Heart left ventricle (tissue), 16 donors: ENCODE results near the gene ODAD4. TPM values are rescaled to one million over a fixed set of nuclear protein-coding genes. Genes with fewer than 3 reads are reported as not detected.

Experiments used
- ATAC-seq, 4 donors: fragments of 200-7000 bp; cut with Tn5 transposase; one replicate each; pipeline ENCODE4 v1.9.1; 2020 to 2022; ENCODE audit warnings: moderate library complexity in 4 of 4, mild to moderate bottlenecking in 3 of 4, moderate number of reproducible peaks in 1 of 4
- DNase-seq, 5 donors: peaks; one replicate each; pipeline ENCODE4 v3.0.0-alpha.2; 2020
- H3K27ac ChIP-seq, 12 donors: fragments of 200-600 bp; sonication (generic) in 4 of 12; one replicate each; pipeline versions ENCODE4 v1.5.0 to v1.8.0; 2016 to 2022; ENCODE audit warnings: mild to moderate bottlenecking in 2 of 12
- H3K27me3 ChIP-seq, 9 donors: fragments of 200-600 bp; sonication (generic) in 2 of 9; one replicate each; pipeline versions ENCODE4 v1.5.1 to v1.8.0; 2016 to 2022; ENCODE audit warnings: mild to moderate bottlenecking in 3 of 9
- H3K36me3 ChIP-seq, 9 donors: fragments of 200-600 bp; sonication (generic) in 2 of 9; one replicate each; pipeline versions ENCODE4 v1.5.0 to v1.8.0; 2018 to 2022; ENCODE audit warnings: mild to moderate bottlenecking in 2 of 9
- H3K4me1 ChIP-seq, 12 donors: fragments of 200-600 bp; sonication (generic) in 4 of 12; one replicate each; pipeline versions ENCODE4 v1.5.0 to v1.8.0; 2016 to 2022; ENCODE audit warnings: mild to moderate bottlenecking in 3 of 12
- H3K4me3 ChIP-seq, 12 donors: fragments of 200-600 bp; sonication (generic) in 4 of 12; one replicate each; pipeline versions ENCODE4 v1.5.0 to v1.8.0; 2017 to 2022; ENCODE audit warnings: mild to moderate bottlenecking in 9 of 12, moderate library complexity in 4 of 12
- H3K9me3 ChIP-seq, 12 donors: fragments of 200-600 bp; sonication (generic) in 4 of 12; one replicate each; pipeline versions ENCODE4 v1.5.0 to v1.8.0; 2016 to 2022; ENCODE audit warnings: mild to moderate bottlenecking in 1 of 12
- CTCF ChIP-seq, 12 donors: fragments of 200-600 bp; sonication (generic) in 4 of 12; IDR thresholded peaks; one replicate each; pipeline versions ENCODE4 v1.5.0 to v1.8.0; 2018 to 2022; ENCODE audit warnings: antibody characterized with exemption in 12 of 12, mild to moderate bottlenecking in 5 of 12
- POLR2A ChIP-seq, 2 donors: fragments of 450-650 bp; IDR thresholded peaks; one replicate each; pipeline ENCODE4 v1.6.1; 2017; ENCODE audit warnings: antibody characterized with exemption in 2 of 2, mild to moderate bottlenecking in 2 of 2, moderate library complexity in 2 of 2
- WGBS, 4 donors: extraction: QIAGEN DNeasy Blood & Tissue Kit in 2 of 4; methylation state at CpG; one replicate each; pipeline versions ENCODE4 v1.1.5 to v1.1.7; 2013 to 2018; 5-methylcytosine and 5-hydroxymethylcytosine counted together
- intact Hi-C, 10 donors: fragments of 100-400 bp; cut with DNase I; formaldehyde crosslinking; loops; one replicate each; pipeline versions ENCODE4 v1.11.1 to v1.14.2; 2022
- polyA plus RNA-seq, 2 donors: library from polyadenylated mRNA; stranded (reverse); fragments of 200-250 nt; gene quantifications; one replicate each; pipeline ENCODE4 v1.2.3, GENCODE V29; 2013
- total RNA-seq, 9 donors: library from RNA; depleted of rRNA in 2 of 9; stranded (reverse); fragments of >200 nt in 2 of 9; fragmentation: NEBNext Ultra II Directional in 3 of 9; extraction: Animal tissue kit (Norgen Biotek cat#: 25700) in 3 of 9; gene quantifications; one replicate each; pipeline versions ENCODE4 v1.1.0 to v1.2.4, GENCODE V29; 2016 to 2023
- donor health status: ischemic (EF 13 %, LVEDD 7.1; RV severe dilation, severe dysfunction).
- donor health status: healthy with polysubstance abuse.
- donor health status: DM: no; HTN: yes; CAD: no.
- donor health status: DM: no; HTN: no; CAD: no.
- donor health status: ischemic (EF 25% LVEDD 6.9; RV normal size, moderate dysfunction).
- donor health status: ischemic (EF 25% LVEDD 5.7; RV mildly dilated, moderate dysfunction).
- donor health status: healthy.
- donor health status: DM: yes; HTN: yes; CAD: no.
- donor health status: ischemic (EF 35%, LVEDD 5.7; RV mildly dilated, moderate dysfunction).
- donor health status: nonischemic (EF 11% LVEDD 7.7; RV severe dilation, severe dysfunction).
- donor health status: DM: yes; HTN: yes; CAD: no.
- donor health status: PGD.
- donor health status: ischemic (EF 29% LVEDD 5.4; RV normal size, mild dysfunction).
- donor health status: nonischemic (EF 23%, LVEDD 6.1; RV moderate dilation, normal function).

ODAD4 gene
- total and polyA plus RNA-seq, 11 donors: 0.38 to 1.2 (median 0.73) TPM; not detected in 1

- Histone ChIP-seq H3K36me3 (peaks cover 12 to 100% (median 99%) of the 10 kb centered on the region in 9 donors), H3K27me3 (no peaks in the 10 kb centered on the region), H3K4me1 (no peaks in the 10 kb centered on the region), H3K4me3 (no peak overlapping the region), H3K9me3 (no peaks in the 10 kb centered on the region), H3K27ac (no peak overlapping the region)
- TF ChIP-seq POLR2A (IDR thresholded peaks at IDR 0.05): no peak
- no peak for TF ChIP-seq CTCF (IDR thresholded peaks at IDR 0.05)
- DNase-seq (no peak), ATAC-seq (peak in 1 of 4 donors; percentile 29)
- intact Hi-C loops: loop anchor here in 2 of 10 donors (10.0 kb wide), 3 partner anchors 64 to 154 kb away; partner anchors contain the start of genes FKBP10 (in 1 of the 2), HAP1 (in 1 of the 2) and P3H4 (in 1 of the 2)
- 88 to 93% (median 89%) methylated on average over 5 to 6 of the region's 6 CpGs for WGBS, 4 donors
Measured at GRCh38 chr17:41888332-41888965, 42.0 kb upstream of the ODAD4 start.

GRCh38 chr17:41891135-41892020 is 39.0 kb upstream of the ODAD4 start:
- intact Hi-C loops: loop anchor here in 1 of 10 donors (5.0 kb wide), 1 partner anchor 129 kb away; no protein-coding TSS in a partner anchor
- peaks cover under 1 to 98% (median 90%) of the 10 kb centered on the region in 9 donors for H3K36me3 ChIP-seq
- no peak for ATAC-seq
- no peak overlapping the region for H3K27ac ChIP-seq
- no peak for TF ChIP-seq CTCF (IDR thresholded peaks at IDR 0.05)
- WGBS, 4 donors: 95 to 98% (median 97%) methylated on average over 7 of the region's 7 CpGs
- no peak for DNase-seq
- no peaks in the 10 kb centered on the region for H3K9me3 ChIP-seq
- H3K4me3 ChIP-seq: no peak overlapping the region
- no peaks in the 10 kb centered on the region for H3K27me3 ChIP-seq
- peaks cover 0 to 13% (median 6%) of the 10 kb centered on the region in 12 donors for H3K4me1 ChIP-seq

GRCh38 chr17:41892021-41892376 is 38.4 kb upstream of the ODAD4 start:
- 95 to 96% (median 96%) methylated on average over 4 of the region's 4 CpGs for WGBS, 4 donors
- H3K36me3 ChIP-seq: peaks cover 0 to 98% (median 90%) of the 10 kb centered on the region in 9 donors

More at GRCh38 chr17:41892021-41892376, 38.4 kb upstream of the ODAD4 start:
- Histone ChIP-seq H3K4me3 (no peak overlapping the region), H3K4me1 (peaks cover 0 to 13% (median 6%) of the 10 kb centered on the region in 12 donors), H3K9me3 (no peaks in the 10 kb centered on the region), H3K27me3 (no peaks in the 10 kb centered on the region), H3K27ac (no peak overlapping the region)
- no peak for DNase-seq
- TF ChIP-seq POLR2A (IDR thresholded peaks at IDR 0.05) (no peak), CTCF (IDR thresholded peaks at IDR 0.05) (no peak)
- ATAC-seq: no peak
- intact Hi-C loops: loop anchor here in 1 of 10 donors (5.0 kb wide), 1 partner anchor 130 kb away; no protein-coding TSS in a partner anchor
